Loucy (cell line): ENCODE data around the gene APCDD1.
A peak's percentile ranks its signal among the peaks of the same experiment; 100 is the strongest.

Source experiments
- H2AFZ ChIP-seq: fragments of 200-600 bp; sonication (generic); 2 replicates; pipeline ENCODE4 v1.6.0; 2016; ENCODE audit warnings: antibody characterized with exemption, mild to moderate bottlenecking, low read length, moderate library complexity
- H3F3A ChIP-seq: fragments of 200-600 bp; 2 replicates; pipeline ENCODE4 v1.6.0; 2016; ENCODE audit warnings: antibody characterized with exemption, low read depth, mild to moderate bottlenecking
- H3K27me3 ChIP-seq: fragments of 200-600 bp; sonication (generic); 2 replicates; pipeline ENCODE4 v1.6.1; 2014; ENCODE audit warnings: low read length, mild to moderate bottlenecking; ENCODE audit not compliant: insufficient read depth, poor library complexity, severe bottlenecking
- H3K36me3 ChIP-seq: fragments of 200-600 bp; sonication (generic); 2 replicates; pipeline ENCODE4 v1.6.1; 2016; ENCODE audit warnings: low read length; ENCODE audit not compliant: insufficient read depth
- H3K4me1 ChIP-seq: fragments of 200-600 bp; sonication (generic); 2 replicates; pipeline ENCODE4 v1.5.1; 2014; ENCODE audit warnings: low read length, mild to moderate bottlenecking; ENCODE audit not compliant: insufficient read depth, poor library complexity, severe bottlenecking
- H3K4me2 ChIP-seq: fragments of 200-600 bp; sonication (generic); 2 replicates; pipeline ENCODE4 v1.6.0; 2014; ENCODE audit warnings: antibody characterized with exemption, low read length, low read depth, mild to moderate bottlenecking; ENCODE audit not compliant: poor library complexity, severe bottlenecking
- H3K4me3 ChIP-seq: fragments of 200-600 bp; sonication (generic); 2 replicates; pipeline ENCODE4 v1.5.1; 2014; ENCODE audit warnings: low read length, mild to moderate bottlenecking, mixed read lengths; ENCODE audit not compliant: poor library complexity, severe bottlenecking
- H3K79me2 ChIP-seq: fragments of 200-600 bp; sonication (generic); 2 replicates; pipeline ENCODE4 v1.6.1; 2014; ENCODE audit warnings: low read length; ENCODE audit not compliant: insufficient read depth
- H3K9ac ChIP-seq: fragments of 200-600 bp; sonication (generic); 2 replicates; pipeline ENCODE4 v1.6.0; 2014; ENCODE audit warnings: mild to moderate bottlenecking, low read depth, low read length, moderate library complexity; ENCODE audit not compliant: poor library complexity, severe bottlenecking
- H3K9me2 ChIP-seq: fragments of 200-600 bp; sonication (generic); replicated peaks from 2 replicates; pipeline ENCODE4 v1.6.1; 2016; ENCODE audit warnings: low read depth, low read length, mixed read lengths
- H3K9me3 ChIP-seq: fragments of 200-600 bp; sonication (generic); 2 replicates; pipeline ENCODE4 v1.6.1; 2014; ENCODE audit warnings: mild to moderate bottlenecking, antibody characterized with exemption, low read length, low read depth; ENCODE audit not compliant: insufficient read depth
- H4K20me1 ChIP-seq: fragments of 200-600 bp; sonication (generic); 2 replicates; pipeline ENCODE4 v1.6.0; 2014; ENCODE audit warnings: antibody characterized with exemption, low read length, mild to moderate bottlenecking; ENCODE audit not compliant: insufficient read depth, poor library complexity, severe bottlenecking
- EZH2phosphoT487 ChIP-seq: fragments of 200-600 bp; IDR thresholded peaks from 2 replicates; pipeline ENCODE4 v1.6.1; 2018; ENCODE audit warnings: antibody characterized with exemption, mild to moderate bottlenecking, moderate library complexity, borderline replicate concordance
- TF ChIP-seq, protein P1 (sequence below): fragments of 200-600 bp; sonication (generic); conservative IDR thresholded peaks from 2 replicates; pipeline ENCODE4 v1.5.1; 2014; ENCODE audit warnings: mild to moderate bottlenecking, antibody characterized with exemption, low read length

The APCDD1 gene

DNA sequence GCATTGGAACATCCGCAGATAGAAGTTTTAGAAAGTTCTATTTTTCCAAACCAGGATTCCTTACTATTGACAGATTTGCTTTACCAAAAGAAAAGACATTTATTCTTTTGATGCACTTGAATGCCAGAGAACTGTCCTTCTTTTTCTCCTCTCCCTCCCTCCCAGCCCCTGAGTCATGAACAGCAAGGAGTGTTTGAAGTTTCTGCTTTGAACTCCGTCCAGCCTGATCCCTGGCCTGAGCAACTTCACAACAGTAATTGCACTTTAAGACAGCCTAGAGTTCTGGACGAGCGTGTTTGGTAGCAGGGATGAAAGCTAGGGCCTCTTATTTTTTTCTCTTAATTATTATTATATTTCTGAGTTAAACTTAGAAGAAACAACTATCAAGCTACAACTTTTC, 33.6 kb downstream of the APCDD1 start:
- no peaks in the 10 kb centered on the region for H3K9me3 ChIP-seq
- TF ChIP-seq EZH2phosphoT487 = no peak
- H4K20me1 ChIP-seq = no peaks in the 10 kb centered on the region
- no peaks in the 10 kb centered on the region for H3K79me2 ChIP-seq
- H3K27me3 ChIP-seq = no peaks in the 10 kb centered on the region
- H3F3A ChIP-seq = peaks cover 1% of the 10 kb centered on the region
- H3K36me3 ChIP-seq = no peaks in the 10 kb centered on the region
- H3K4me3 ChIP-seq = no peak overlapping the region
- H3K4me2 ChIP-seq = no peak overlapping the region
- peaks cover 54% of the 10 kb centered on the region for H3K4me1 ChIP-seq
- H2AFZ ChIP-seq = no peak overlapping the region
- no peaks in the 10 kb centered on the region for H3K9me2 ChIP-seq
- peak overlapping the region; percentile 29 for H3K9ac ChIP-seq

DNA sequence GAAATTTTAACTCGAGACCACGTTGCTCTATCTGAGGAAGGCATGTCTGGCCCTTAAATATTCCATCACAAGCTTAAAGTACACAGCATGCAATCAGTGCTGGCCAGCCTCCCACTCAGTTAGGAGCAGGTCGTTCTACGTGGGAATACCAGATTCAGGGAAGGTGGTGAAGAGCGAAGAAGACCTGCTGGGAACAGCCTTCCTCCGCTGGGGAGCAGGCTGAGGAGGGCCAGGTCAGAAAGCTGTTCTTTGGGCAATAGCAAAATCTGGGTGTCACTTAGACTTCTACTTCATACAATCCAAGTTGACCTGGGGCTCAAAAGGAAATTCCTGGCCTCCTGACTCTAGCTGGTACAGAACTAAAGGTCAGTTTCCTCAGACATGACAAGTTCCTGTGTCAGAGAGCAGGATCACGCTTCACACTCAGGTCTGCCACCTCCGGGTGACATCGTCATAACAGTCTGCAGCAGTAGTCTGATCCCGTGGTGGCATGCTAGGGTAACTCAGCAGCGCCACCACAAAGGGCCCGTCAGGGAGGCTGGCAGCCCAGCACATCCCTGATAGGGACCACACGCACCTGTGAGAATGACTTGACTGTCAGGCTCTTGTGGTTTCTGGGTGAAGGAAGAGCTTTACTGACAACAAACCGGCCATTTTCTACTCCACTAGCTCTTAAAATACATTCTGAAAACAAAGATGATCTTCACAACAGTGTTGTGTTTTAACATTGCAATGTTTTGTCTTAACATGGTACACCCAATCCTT, 36.1 kb downstream of the APCDD1 start:
- Histone ChIP-seq H3K79me2 (no peaks in the 10 kb centered on the region), H3K4me2 (peak overlapping the region; percentile 13), H3K4me1 (peaks cover 38% of the 10 kb centered on the region), H3K36me3 (no peaks in the 10 kb centered on the region), H2AFZ (peak overlapping the region; percentile 80), H3K27me3 (no peaks in the 10 kb centered on the region), H3K9me2 (no peaks in the 10 kb centered on the region), H3K9me3 (no peaks in the 10 kb centered on the region), H3K4me3 (no peak overlapping the region), H3K9ac (peak overlapping the region; percentile 46), H4K20me1 (no peaks in the 10 kb centered on the region), H3F3A (no peaks in the 10 kb centered on the region)
- no peak for TF ChIP-seq EZH2phosphoT487
- TF ChIP-seq, protein P1, sequence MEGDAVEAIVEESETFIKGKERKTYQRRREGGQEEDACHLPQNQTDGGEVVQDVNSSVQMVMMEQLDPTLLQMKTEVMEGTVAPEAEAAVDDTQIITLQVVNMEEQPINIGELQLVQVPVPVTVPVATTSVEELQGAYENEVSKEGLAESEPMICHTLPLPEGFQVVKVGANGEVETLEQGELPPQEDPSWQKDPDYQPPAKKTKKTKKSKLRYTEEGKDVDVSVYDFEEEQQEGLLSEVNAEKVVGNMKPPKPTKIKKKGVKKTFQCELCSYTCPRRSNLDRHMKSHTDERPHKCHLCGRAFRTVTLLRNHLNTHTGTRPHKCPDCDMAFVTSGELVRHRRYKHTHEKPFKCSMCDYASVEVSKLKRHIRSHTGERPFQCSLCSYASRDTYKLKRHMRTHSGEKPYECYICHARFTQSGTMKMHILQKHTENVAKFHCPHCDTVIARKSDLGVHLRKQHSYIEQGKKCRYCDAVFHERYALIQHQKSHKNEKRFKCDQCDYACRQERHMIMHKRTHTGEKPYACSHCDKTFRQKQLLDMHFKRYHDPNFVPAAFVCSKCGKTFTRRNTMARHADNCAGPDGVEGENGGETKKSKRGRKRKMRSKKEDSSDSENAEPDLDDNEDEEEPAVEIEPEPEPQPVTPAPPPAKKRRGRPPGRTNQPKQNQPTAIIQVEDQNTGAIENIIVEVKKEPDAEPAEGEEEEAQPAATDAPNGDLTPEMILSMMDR = peak; percentile 88

DNA sequence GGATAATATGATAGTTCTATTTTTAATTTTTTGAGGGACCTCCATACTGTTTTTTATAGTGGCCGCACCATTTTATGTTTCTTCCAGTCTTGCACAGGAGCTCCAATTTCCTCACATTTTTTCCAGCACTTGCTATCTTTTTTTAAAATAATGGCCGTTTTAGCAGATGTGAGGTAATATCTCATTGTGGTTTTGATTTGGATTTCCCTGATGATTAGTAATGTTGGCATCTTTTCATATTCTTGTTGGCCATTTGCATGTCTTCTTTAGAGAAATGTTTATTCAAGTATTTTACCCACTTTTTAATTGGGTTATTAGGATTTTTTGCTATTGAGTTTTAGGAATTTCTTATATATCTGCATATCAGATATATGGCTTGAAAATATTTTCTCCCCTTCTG, 41.5 kb downstream of the APCDD1 start:
- no peaks in the 10 kb centered on the region for H3K36me3 ChIP-seq
- no peak overlapping the region for H3K9ac ChIP-seq
- peaks cover 18% of the 10 kb centered on the region for H3K4me1 ChIP-seq
- no peaks in the 10 kb centered on the region for H3K79me2 ChIP-seq
- no peak overlapping the region for H3K4me3 ChIP-seq
- H3K4me2 ChIP-seq = no peak overlapping the region
- H3F3A ChIP-seq = no peaks in the 10 kb centered on the region
- no peaks in the 10 kb centered on the region for H3K9me3 ChIP-seq
- H4K20me1 ChIP-seq = no peaks in the 10 kb centered on the region
- H2AFZ ChIP-seq = no peak overlapping the region
- no peak for TF ChIP-seq EZH2phosphoT487
- TF ChIP-seq, protein P1 = no peak
- no peaks in the 10 kb centered on the region for H3K27me3 ChIP-seq
- H3K9me2 ChIP-seq = no peaks in the 10 kb centered on the region

DNA sequence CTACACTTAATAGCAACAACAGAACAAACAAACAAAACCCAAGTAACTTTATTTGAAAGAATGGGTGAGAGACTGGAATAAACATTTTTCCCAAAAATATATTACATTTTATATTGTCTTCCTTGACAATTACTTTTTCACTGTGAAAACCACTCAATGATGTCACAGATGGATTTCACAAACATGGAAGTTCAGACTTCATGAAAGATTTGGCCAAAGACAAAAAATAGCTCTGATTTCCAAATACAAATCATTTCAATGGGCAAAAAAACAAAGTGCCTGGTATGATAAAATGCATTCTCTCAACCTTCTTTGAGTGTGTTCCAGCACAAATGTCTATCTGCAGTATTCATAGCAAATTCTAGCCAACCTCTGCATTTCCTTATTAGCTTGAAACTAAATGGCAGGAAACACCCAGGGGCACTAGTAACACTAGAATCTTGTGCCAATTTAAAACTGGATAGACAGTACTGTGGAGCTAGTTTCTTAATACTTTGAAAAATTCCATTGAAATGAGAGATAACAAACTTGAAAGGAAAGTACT, 42.8 kb downstream of the APCDD1 start:
- no peaks in the 10 kb centered on the region for H3K36me3 ChIP-seq

More for the DNA sequence above, 42.8 kb downstream of the APCDD1 start:
- H3K4me1 ChIP-seq = peaks cover 15% of the 10 kb centered on the region
- no peaks in the 10 kb centered on the region for H3K9me3 ChIP-seq
- no peaks in the 10 kb centered on the region for H3K9me2 ChIP-seq
- no peak for TF ChIP-seq EZH2phosphoT487
- TF ChIP-seq, protein P1 = no peak
- H3K4me3 ChIP-seq = no peak overlapping the region
- H3K4me2 ChIP-seq = no peak overlapping the region
- H3K79me2 ChIP-seq = no peaks in the 10 kb centered on the region
- peaks cover 3% of the 10 kb centered on the region for H3K27me3 ChIP-seq
- no peaks in the 10 kb centered on the region for H4K20me1 ChIP-seq
- no peak overlapping the region for H3K9ac ChIP-seq
- H3F3A ChIP-seq = no peaks in the 10 kb centered on the region
- no peak overlapping the region for H2AFZ ChIP-seq
